KMS-11 (cell line): ENCODE results near the gene ACSM5.

ENCODE experiments used
- H2AFZ ChIP-seq: fragments of 200-600 bp; sonication (generic); 2 replicates; pipeline ENCODE4 v1.6.1; 2016; ENCODE audit warnings: antibody characterized with exemption, mixed run types, low read depth
- H3K27ac ChIP-seq: fragments of 200-600 bp; sonication (generic); 2 replicates; pipeline ENCODE4 v1.6.1; 2016; ENCODE audit warnings: mild to moderate bottlenecking, mixed run types
- H3K27me3 ChIP-seq: fragments of 200-600 bp; sonication (generic); 2 replicates; pipeline ENCODE4 v1.6.1; 2017; ENCODE audit warnings: mild to moderate bottlenecking, low read depth, mixed run types, moderate library complexity; ENCODE audit not compliant: insufficient read depth
- H3K36me3 ChIP-seq: fragments of 200-600 bp; sonication (generic); 2 replicates; pipeline ENCODE4 v1.6.1; 2017; ENCODE audit warnings: mild to moderate bottlenecking, mixed run types; ENCODE audit not compliant: insufficient read depth
- H3K4me1 ChIP-seq: fragments of 200-600 bp; sonication (generic); 2 replicates; pipeline ENCODE4 v1.6.1; 2016; ENCODE audit warnings: mild to moderate bottlenecking, low read depth, mixed run types; ENCODE audit not compliant: poor library complexity, severe bottlenecking
- H3K4me2 ChIP-seq: fragments of 200-600 bp; sonication (generic); 2 replicates; pipeline ENCODE4 v1.7.0; 2016; ENCODE audit warnings: mild to moderate bottlenecking, mixed run types
- H3K4me3 ChIP-seq: fragments of 200-600 bp; sonication (generic); IDR thresholded peaks from 2 replicates; pipeline ENCODE4 v1.6.1; 2017; ENCODE audit warnings: low read depth, low read length, mixed read lengths; ENCODE audit not compliant: insufficient read depth
- H3K79me2 ChIP-seq: fragments of 200-600 bp; sonication (generic); 2 replicates; pipeline ENCODE4 v1.6.1; 2016; ENCODE audit warnings: low read depth, mixed run types; ENCODE audit not compliant: insufficient read depth
- H3K9ac ChIP-seq: fragments of 200-600 bp; sonication (generic); 2 replicates; pipeline ENCODE4 v1.6.1; 2016; ENCODE audit warnings: mild to moderate bottlenecking, mixed run types
- H4K20me1 ChIP-seq: fragments of 200-600 bp; sonication (generic); 2 replicates; pipeline ENCODE4 v1.6.1; 2016; ENCODE audit warnings: mild to moderate bottlenecking, mixed run types; ENCODE audit not compliant: insufficient read depth
- CTCF ChIP-seq: fragments of 200-600 bp; sonication (generic); conservative IDR thresholded peaks from 2 replicates; pipeline ENCODE4 v1.6.1; 2017; ENCODE audit warnings: low read depth, mild to moderate bottlenecking, antibody characterized with exemption, low read length, moderate library complexity, mixed read lengths

Gene ACSM5

DNA sequence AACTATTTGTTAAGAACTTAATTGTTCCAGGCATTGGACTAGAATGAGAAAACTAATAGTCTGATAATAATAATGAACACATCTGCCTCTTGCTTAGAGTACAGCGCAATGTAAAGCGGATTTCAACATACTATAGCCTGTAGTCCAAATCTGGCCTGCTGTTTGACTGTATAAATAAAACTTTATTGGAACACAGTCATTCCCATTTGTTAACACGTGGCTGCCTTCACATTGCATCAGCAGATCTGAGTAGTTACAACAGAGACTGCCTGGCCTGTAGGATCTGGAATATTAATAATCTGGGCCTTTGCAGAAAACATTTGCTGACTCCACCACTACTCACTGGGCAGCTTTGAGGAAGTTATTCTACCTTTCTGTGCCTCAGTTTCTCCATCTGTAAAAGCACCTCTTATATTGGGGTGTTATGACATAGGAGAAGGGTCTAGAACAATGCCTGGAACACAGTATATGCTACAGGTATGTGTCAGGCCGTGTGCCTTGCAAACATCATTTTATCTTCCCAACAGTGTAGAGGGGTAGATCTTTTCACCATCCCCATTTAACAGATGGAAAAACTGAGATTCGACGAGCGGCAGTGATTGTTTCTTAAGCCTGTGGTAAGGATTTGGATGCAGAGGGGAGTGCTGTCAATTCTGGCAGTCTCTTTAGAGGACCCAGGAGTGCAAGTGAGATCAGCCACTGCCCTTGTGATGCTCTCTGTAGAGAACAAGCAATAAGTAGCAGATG, 27.0 kb upstream of the ACSM5 start:
- Histone ChIP-seq H3K9ac (no peak overlapping the region), H3K4me3 (no peak overlapping the region), H3K36me3 (no peaks in the 10 kb centered on the region), H3K79me2 (no peaks in the 10 kb centered on the region), H3K4me1 (no peaks in the 10 kb centered on the region), H3K27me3 (no peaks in the 10 kb centered on the region), H3K27ac (no peak overlapping the region), H3K4me2 (no peak overlapping the region), H4K20me1 (no peaks in the 10 kb centered on the region), H2AFZ (no peak overlapping the region)
- TF ChIP-seq CTCF = no peak

DNA sequence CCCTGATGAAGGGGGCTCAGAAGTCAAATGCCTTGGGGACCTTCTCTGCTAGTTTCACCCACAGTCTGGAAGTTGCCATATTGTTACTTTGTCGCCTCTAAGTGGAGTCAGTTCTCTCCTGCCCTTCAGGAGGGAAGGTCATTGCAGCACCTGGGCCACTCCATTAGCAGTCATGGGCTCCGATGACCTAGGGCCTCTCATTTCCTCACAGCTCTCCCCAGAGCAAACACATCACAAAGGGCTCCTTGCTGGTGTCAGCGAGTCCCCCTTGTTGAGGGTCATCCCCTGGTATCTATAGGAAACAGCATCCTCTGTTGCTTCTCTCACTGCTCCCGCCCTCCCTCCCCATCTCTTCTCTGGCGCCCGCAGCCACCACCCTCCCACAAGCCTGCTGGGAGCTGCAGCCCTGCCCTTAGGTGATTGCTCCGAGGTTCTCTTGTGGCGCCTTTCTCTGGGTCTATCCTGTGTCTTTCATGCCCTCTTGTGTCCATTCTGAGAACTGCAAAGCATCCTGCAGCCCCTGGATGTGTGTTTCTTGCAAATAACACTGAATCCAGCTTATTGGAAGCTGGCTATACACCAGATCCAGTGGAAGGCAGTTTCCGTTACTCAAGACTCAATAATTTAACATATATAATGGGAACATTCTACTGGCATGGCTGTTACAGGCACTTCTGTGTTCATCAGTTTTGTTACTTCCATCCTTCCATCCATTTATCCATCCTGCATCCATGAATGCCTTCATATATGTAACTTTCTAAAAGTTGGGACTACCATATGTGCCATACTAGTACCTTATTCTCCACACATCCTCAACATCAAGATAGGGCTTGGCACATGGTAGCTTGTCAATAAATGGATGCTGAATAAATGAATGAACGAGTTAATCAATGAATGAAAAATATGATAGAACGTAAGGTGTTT, 26.0 kb upstream of the ACSM5 start:
- Histone ChIP-seq H2AFZ (no peak overlapping the region; the same call in 1 of the 2 replicates), H3K9ac (no peak overlapping the region), H3K36me3 (no peaks in the 10 kb centered on the region), H3K27me3 (no peaks in the 10 kb centered on the region), H3K4me1 (no peaks in the 10 kb centered on the region), H3K4me2 (no peak overlapping the region), H3K4me3 (no peak overlapping the region), H3K79me2 (no peaks in the 10 kb centered on the region), H4K20me1 (no peaks in the 10 kb centered on the region), H3K27ac (no peak overlapping the region)
- TF ChIP-seq CTCF = peak; percentile 85

DNA sequence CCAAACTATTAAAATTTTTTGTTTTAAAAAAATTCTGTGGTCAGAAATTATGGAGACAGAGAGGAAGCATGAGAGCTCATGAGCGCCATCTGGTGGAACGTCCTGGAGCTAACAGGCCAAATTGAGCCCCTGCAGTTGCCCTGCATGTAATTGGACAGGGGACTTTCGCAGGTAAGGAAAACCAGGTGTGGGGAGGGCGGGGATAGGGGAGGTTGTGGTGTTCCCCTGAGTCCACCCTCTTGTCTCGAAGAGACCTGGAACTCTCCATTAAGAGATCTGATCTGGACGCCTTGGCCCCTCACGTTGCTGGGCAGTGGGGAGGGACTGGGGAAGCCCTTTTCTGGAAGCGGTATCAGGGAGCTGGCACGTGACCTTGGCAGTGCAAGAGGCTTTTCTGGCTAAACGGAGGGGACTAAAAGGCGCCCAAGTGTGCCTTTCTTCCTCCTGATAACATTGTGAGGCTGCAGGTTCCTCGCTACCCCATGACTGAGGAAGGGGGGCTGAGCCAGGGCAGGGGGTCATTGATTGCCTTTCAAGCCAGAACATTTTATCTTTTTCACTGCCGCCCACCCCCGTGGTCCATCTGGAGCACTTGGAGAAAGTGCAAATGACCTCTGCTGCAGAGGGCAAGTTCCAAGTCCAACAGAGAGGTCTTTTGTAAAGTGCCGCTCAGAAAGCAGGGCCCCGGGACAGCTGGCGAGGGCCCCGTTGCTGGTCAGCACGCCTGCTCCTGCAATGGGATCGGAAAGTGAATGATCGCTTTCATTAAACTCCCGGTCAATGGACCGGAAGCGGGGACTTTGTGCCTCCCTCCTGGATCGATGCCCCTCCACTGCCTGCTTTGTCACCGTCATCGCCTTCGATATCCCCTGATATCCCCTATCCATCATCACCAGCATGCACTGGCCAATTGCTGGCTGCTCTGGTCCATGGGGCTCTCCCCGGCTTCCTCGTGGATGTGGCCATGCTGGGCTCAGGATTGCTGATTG, 23.2 kb upstream of the ACSM5 start:
- no peak overlapping the region for H3K4me2 ChIP-seq
- H3K27ac ChIP-seq = no peak overlapping the region
- H3K4me3 ChIP-seq = no peak overlapping the region
- TF ChIP-seq CTCF = peak; percentile 91
- H2AFZ ChIP-seq = no peak overlapping the region
- H3K4me1 ChIP-seq = no peaks in the 10 kb centered on the region
- no peaks in the 10 kb centered on the region for H4K20me1 ChIP-seq
- no peak overlapping the region for H3K9ac ChIP-seq
- no peaks in the 10 kb centered on the region for H3K27me3 ChIP-seq
- H3K79me2 ChIP-seq = no peaks in the 10 kb centered on the region
- H3K36me3 ChIP-seq = no peaks in the 10 kb centered on the region

- H2AFZ ChIP-seq = no peak overlapping the region
- no peak overlapping the region for H3K27ac ChIP-seq
- no peaks in the 10 kb centered on the region for H3K27me3 ChIP-seq
- no peak overlapping the region for H3K4me2 ChIP-seq
- no peaks in the 10 kb centered on the region for H4K20me1 ChIP-seq
- no peak overlapping the region for H3K9ac ChIP-seq
- TF ChIP-seq CTCF = no peak
- no peak overlapping the region for H3K4me3 ChIP-seq
- no peaks in the 10 kb centered on the region for H3K4me1 ChIP-seq
- no peaks in the 10 kb centered on the region for H3K36me3 ChIP-seq
- H3K79me2 ChIP-seq = no peaks in the 10 kb centered on the region
These were observed 21.4 kb upstream of the ACSM5 start for GRCh38 chr16:20387978-20388377.
